NB4 (cell line): ENCODE results near the gene CDC7.

Source experiments
- DNase-seq: peaks from one replicate; pipeline ENCODE4 v3.0.0; 2010; ENCODE audit warnings: low read depth
- H3K4me3 ChIP-seq: one replicate; pipeline ENCODE4 v1.5.1; 2011; ENCODE audit warnings: mild to moderate bottlenecking, low read depth, low read length, moderate library complexity
- CTCF ChIP-seq: IDR thresholded peaks from one replicate; pipeline ENCODE4 v1.5.1; 2012; ENCODE audit warnings: low read depth, low read length
- MAX ChIP-seq: IDR thresholded peaks from 2 replicates; pipeline ENCODE4 v1.6.1; 2011; ENCODE audit warnings: low read depth, low read length
- MYC ChIP-seq: IDR thresholded peaks from 2 replicates; pipeline ENCODE4 v1.6.1; 2011; ENCODE audit warnings: low read depth, low read length
- POLR2A ChIP-seq: IDR thresholded peaks from 2 replicates; pipeline ENCODE4 v1.6.1; 2011; ENCODE audit warnings: mild to moderate bottlenecking; ENCODE audit not compliant: insufficient read length; ENCODE audit errors: extremely low read depth

CDC7 gene

GRCh38 chr1:91557826-91558225, 57.2 kb downstream of the CDC7 start:
- no peak for DNase-seq
- no peak overlapping the region for H3K4me3 ChIP-seq
- TF ChIP-seq MAX, result no peak
- TF ChIP-seq CTCF, result no peak
- TF ChIP-seq POLR2A, result no peak
- TF ChIP-seq MYC, result no peak

DNA sequence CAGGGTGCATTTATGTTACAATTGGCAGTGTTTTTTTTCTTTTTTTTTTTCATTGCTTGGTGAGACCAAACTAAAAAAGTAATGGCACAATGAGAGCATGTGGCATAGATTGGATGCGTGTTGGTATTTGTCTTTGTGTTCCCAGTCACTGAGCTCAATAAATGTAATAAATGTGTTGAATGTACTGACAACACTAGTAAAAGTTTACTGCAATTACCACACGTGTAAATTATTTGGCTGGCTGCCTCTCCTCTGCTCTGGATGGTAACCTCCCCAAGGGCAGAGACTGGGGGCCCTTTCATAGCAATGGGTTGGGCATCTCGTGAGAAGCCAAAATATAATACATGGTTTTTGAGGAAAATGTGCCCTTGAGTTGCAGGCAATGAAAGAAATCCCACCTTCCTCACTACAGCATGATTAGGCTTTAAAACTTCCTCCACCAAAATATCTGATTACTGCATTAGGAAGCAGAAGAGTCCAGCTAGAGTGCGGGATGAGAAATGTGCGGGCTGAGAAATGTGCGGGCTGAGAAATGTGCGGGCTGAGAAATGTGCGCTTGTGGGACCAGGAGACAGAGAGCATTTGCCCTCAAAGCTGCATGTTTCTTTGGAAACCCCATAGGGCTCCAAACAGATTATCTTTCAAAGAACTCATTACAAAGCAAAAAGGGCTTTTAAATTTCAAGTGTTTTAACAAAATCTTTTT, 58.5 kb downstream of the CDC7 start:
- TF ChIP-seq POLR2A, result no peak
- no peak for TF ChIP-seq CTCF
- no peak for TF ChIP-seq MYC
- no peak for TF ChIP-seq MAX
- no peak for DNase-seq
- H3K4me3 ChIP-seq, result no peak overlapping the region

- no peak for DNase-seq
- no peak overlapping the region for H3K4me3 ChIP-seq
- TF ChIP-seq MAX, result no peak
- TF ChIP-seq MYC, result no peak
Observed at GRCh38 chr1:91559838-91560565, 59.4 kb downstream of the CDC7 start.

GRCh38 chr1:91564888-91565701, 64.4 kb downstream of the CDC7 start:
- no peak overlapping the region for H3K4me3 ChIP-seq
- DNase-seq, result no peak
- TF ChIP-seq CTCF (no peak), MAX (no peak), MYC (no peak)

DNA sequence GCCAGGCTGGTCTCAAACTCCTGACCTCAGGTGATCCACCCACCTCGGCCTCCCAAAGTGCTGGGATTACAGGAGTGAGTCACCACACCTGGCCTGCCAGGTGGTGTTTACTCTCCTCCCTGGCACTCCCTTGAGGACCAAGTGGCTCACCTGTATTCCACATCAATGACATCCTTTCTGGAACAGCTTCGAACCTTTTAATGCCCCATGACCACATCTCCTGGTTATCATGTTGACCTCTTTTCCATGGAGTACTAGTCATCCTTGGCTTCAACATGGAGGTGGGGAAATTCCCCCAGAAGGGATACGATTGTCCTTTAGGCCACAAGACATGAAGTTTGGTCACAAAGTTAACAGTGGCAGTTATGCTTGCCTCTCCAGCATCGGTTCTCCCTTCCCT, 66.9 kb downstream of the CDC7 start:
- no peak for DNase-seq
- no peak overlapping the region for H3K4me3 ChIP-seq
- no peak for TF ChIP-seq POLR2A
- no peak for TF ChIP-seq MAX
- TF ChIP-seq MYC, result no peak
- TF ChIP-seq CTCF, result no peak

GRCh38 chr1:91568261-91568660, 67.6 kb downstream of the CDC7 start:
- DNase-seq, result no peak
- H3K4me3 ChIP-seq, result no peak overlapping the region
- TF ChIP-seq MYC, result no peak
- no peak for TF ChIP-seq POLR2A
- no peak for TF ChIP-seq MAX
- no peak for TF ChIP-seq CTCF
